Right cardiac atrium (tissue), 5 donors: ENCODE measurements around the gene C6orf132. TPM values are rescaled to one million over a fixed set of nuclear protein-coding genes. Genes with fewer than 3 reads are reported as not detected.

Experiments used
- ATAC-seq, 2 donors: fragments of 200-7000 bp; cut with Tn5 transposase; one replicate each; pipeline versions ENCODE4 v1.8.0 to v1.9.1; 2020; ENCODE audit warnings: moderate library complexity in 2 of 2, mild to moderate bottlenecking in 1 of 2
- DNase-seq, 3 donors: peaks; one replicate each; pipeline ENCODE4 v3.0.0-alpha.2; 2020
- H3K27ac ChIP-seq: one replicate; pipeline ENCODE4 v1.5.1; 2013; ENCODE audit warnings: mild to moderate bottlenecking, low read length, control low read depth, moderate library complexity
- H3K27me3 ChIP-seq: one replicate; pipeline ENCODE4 v1.6.1; 2013; ENCODE audit not compliant: control insufficient read depth, insufficient read depth
- H3K4me1 ChIP-seq: one replicate; pipeline ENCODE4 v1.6.1; 2013; ENCODE audit warnings: low read length; ENCODE audit not compliant: control insufficient read depth, insufficient read depth
- H3K4me3 ChIP-seq: one replicate; pipeline ENCODE4 v1.5.1; 2013; ENCODE audit warnings: low read length, control low read depth
- H3K9me3 ChIP-seq: one replicate; pipeline ENCODE4 v1.6.1; 2013; ENCODE audit warnings: low read length; ENCODE audit not compliant: control insufficient read depth
- WGBS: extraction: QIAGEN DNeasy Blood & Tissue Kit; methylation state at CpG from one replicate; pipeline ENCODE4 v1.1.7; 2013; 5-methylcytosine and 5-hydroxymethylcytosine counted together
- intact Hi-C, 4 donors: fragments of 100-400 bp; cut with DNase I; formaldehyde crosslinking; loops; one replicate each; pipeline versions ENCODE4 v1.11.0 to v1.14.0; 2022 to 2023
- polyA plus RNA-seq: library from polyadenylated mRNA; stranded (reverse); fragments of 200-250 nt; gene quantifications from one replicate; pipeline ENCODE4 v1.2.3, GENCODE V29; 2013
- total RNA-seq, 4 donors: library from RNA; stranded (reverse); fragmentation: NEBNext Ultra II Directional; extraction: Animal tissue kit (Norgen Biotek cat#: 25700); gene quantifications; one replicate each; pipeline ENCODE4 v1.2.1, GENCODE V29; 2021
- donor health status: healthy with polysubstance abuse.
- donor health status: DM: no; HTN: yes; CAD: no.
- donor health status: DM: no; HTN: no; CAD: no.
- donor health status: DM: no; HTN: yes; CAD: no; lungs with severe emphysema.
- donor health status: DM: yes; HTN: yes; CAD: no.

C6orf132 gene
- total and polyA plus RNA-seq, 5 donors: 0.64 to 2.4 (median 1.8) TPM

GRCh38 chr6:42068173-42068572, 74.2 kb downstream of the C6orf132 start:
- Histone ChIP-seq H3K4me3 (no peak overlapping the region), H3K27me3 (no peaks in the 10 kb centered on the region), H3K27ac (peak overlapping the region; percentile 71), H3K9me3 (no peaks in the 10 kb centered on the region), H3K4me1 (peaks cover 2% of the 10 kb centered on the region)
- no peak for DNase-seq
- WGBS: 57% methylated on average over 7 of the region's 7 CpGs
- peak; percentile 86 to 92 for ATAC-seq
- intact Hi-C loops: no loop called here

- no peaks in the 10 kb centered on the region for H3K9me3 ChIP-seq
- no peak overlapping the region for H3K4me3 ChIP-seq
- DNase-seq (no peak), ATAC-seq (no peak)
- WGBS: 93% methylated on average over 13 of the region's 13 CpGs
- intact Hi-C loops: no loop called here
- peak overlapping the region; percentile 49 for H3K27ac ChIP-seq
- H3K4me1 ChIP-seq: peaks cover 2% of the 10 kb centered on the region
- no peaks in the 10 kb centered on the region for H3K27me3 ChIP-seq
Observed at GRCh38 chr6:42066156-42066675, 76.2 kb downstream of the C6orf132 start.

- Histone ChIP-seq H3K27me3 (no peaks in the 10 kb centered on the region), H3K27ac (no peak overlapping the region), H3K9me3 (no peaks in the 10 kb centered on the region), H3K4me1 (no peaks in the 10 kb centered on the region), H3K4me3 (no peak overlapping the region)
- ATAC-seq (no peak), DNase-seq (no peak)
- WGBS: 94% methylated on average over 5 of the region's 5 CpGs
- intact Hi-C loops: no loop called here
Observed at GRCh38 chr6:42059743-42060142, 82.7 kb downstream of the C6orf132 start.

GRCh38 chr6:42053601-42054000, 88.8 kb downstream of the C6orf132 start:
- ATAC-seq (no peak), DNase-seq (no peak)
- no peak overlapping the region for H3K4me3 ChIP-seq
- peaks cover 4% of the 10 kb centered on the region for H3K4me1 ChIP-seq
- no peaks in the 10 kb centered on the region for H3K27me3 ChIP-seq
- H3K9me3 ChIP-seq: no peaks in the 10 kb centered on the region
- H3K27ac ChIP-seq: no peak overlapping the region
- intact Hi-C loops: no loop called here

GRCh38 chr6:42051268-42051653, 91.2 kb downstream of the C6orf132 start:
- no peaks in the 10 kb centered on the region for H3K9me3 ChIP-seq
- DNase-seq (no peak), ATAC-seq (no peak)
- peak overlapping the region; percentile 96 for H3K4me3 ChIP-seq
- peaks cover 7% of the 10 kb centered on the region for H3K4me1 ChIP-seq
- H3K27me3 ChIP-seq: no peaks in the 10 kb centered on the region
- intact Hi-C loops: no loop called here
- peak overlapping the region; percentile 23 for H3K27ac ChIP-seq
- 28% methylated on average over 8 of the region's 8 CpGs for WGBS

Other genes with a start within 250 kb of the C6orf132 start
- 1 to 10 TPM; 1.8 to 2.6 (median 2.3) TPM for gene USP49, start 247.2 kb downstream of the C6orf132 start, total RNA-seq
- 1.5 TPM for gene USP49, start 247.2 kb downstream of the C6orf132 start, polyA plus RNA-seq
- 10 to 100 TPM; 12.6 to 16.0 (median 14.1) TPM for gene MED20, start 221.5 kb downstream of the C6orf132 start, total RNA-seq
- gene MED20, start 221.5 kb downstream of the C6orf132 start, polyA plus RNA-seq: 9.4 TPM
- gene BYSL, start 221.1 kb downstream of the C6orf132 start, total RNA-seq: 10 to 100 TPM in 2 of 4 donors, 1 to 10 TPM in 2; 7.4 to 12.4 (median 9.5) TPM
- 6.5 TPM for gene BYSL, start 221.1 kb downstream of the C6orf132 start, polyA plus RNA-seq
- gene CCND3, start 200.8 kb downstream of the C6orf132 start, total RNA-seq: 10 to 100 TPM; 52.2 to 62.5 (median 56.6) TPM
- 72.1 TPM for gene CCND3, start 200.8 kb downstream of the C6orf132 start, polyA plus RNA-seq
- gene TAF8, start 92.1 kb downstream of the C6orf132 start, total RNA-seq: 10 to 100 TPM; 21.6 to 29.6 (median 26.9) TPM
- gene TAF8, start 92.1 kb downstream of the C6orf132 start, polyA plus RNA-seq: 21.8 TPM
- not detected for gene GUCA1A, start 30.7 kb upstream of the C6orf132 start, total RNA-seq
- gene GUCA1A, start 30.7 kb upstream of the C6orf132 start, polyA plus RNA-seq: not detected
- gene GUCA1B, start 52.3 kb upstream of the C6orf132 start, total RNA-seq: 1 to 10 TPM; 1.0 to 2.5 (median 1.6) TPM
- gene GUCA1B, start 52.3 kb upstream of the C6orf132 start, polyA plus RNA-seq: 0.11 TPM
- gene MRPS10, start 75.2 kb upstream of the C6orf132 start, total RNA-seq: 10 to 100 TPM; 39.0 to 46.1 (median 42.0) TPM
- gene MRPS10, start 75.2 kb upstream of the C6orf132 start, polyA plus RNA-seq: 41.8 TPM